NCI-H446 (cell line): ENCODE data around the gene CD59.
A peak's percentile ranks its signal among the peaks of the same experiment; 100 is the strongest.
"Not testable (repeated sequence)": the region's sequence is repeated elsewhere in the genome, so short reads cannot be mapped to it uniquely, and the experiment has no call there.

Source experiments
- DNase-seq, 2 experiments: peaks; one replicate each; lab custom pipeline; 2025; lab: John Stamatoyannopoulos, UW

The CD59 gene

DNA sequence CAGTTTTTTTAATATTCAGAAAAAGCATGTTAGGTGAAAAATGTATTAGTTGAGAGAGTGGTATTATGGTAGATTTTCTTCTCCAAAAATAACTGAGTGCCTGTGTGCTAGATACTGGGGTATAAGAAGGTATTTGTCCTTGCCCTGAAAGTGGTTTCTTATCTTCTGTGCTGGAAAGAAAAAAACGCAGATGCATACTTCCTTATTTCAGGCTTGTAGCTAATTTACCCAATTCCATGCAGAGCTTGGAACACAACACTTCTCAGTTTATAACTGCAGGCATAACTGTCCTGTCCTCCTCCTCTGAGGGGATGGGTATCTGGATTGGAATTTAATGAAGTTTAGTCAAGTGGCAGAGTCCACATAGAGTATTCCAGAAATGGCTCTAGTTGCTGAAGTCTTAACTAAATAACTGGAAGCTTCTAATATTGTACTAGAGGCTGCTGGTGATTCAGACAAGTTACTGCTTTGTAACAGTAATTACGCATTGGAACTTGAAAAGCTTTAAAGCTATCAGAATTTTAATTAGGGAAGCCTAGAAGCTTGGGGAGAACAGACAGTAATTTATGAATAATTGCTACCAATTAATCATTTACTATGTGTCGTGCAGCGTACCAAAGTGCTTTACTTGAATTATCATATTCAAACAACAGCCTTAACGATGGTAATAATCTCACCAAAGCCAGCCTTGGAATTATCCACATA, 22.9 kb downstream of the CD59 start:
- no peak for DNase-seq

GRCh38 chr11:33712436-33712835, 23.8 kb downstream of the CD59 start:
- no peak for DNase-seq

GRCh38 chr11:33709466-33709865, 26.8 kb downstream of the CD59 start:
- DNase-seq = peak in 1 of 2 experiments; percentile 77

DNA sequence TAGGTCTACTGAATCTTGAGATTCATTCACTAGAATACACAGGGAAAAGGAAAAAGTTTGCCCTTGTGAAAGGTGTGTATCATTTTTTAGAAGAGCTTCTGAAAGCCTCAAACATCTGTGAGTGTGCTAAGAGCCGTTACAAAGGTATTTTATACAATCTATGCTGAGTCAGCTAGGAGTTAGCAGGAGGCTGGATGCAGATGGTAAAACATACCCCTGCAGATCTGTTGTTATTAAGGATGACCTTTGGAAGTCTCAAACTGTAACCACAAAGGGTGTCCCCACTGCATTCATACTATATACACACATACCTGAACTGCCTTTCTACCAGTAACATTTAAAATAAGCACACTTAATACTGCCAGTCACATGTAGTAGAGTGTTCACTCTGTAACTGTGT, 27.2 kb downstream of the CD59 start:
- DNase-seq = no peak

GRCh38 chr11:33707831-33708230, 28.4 kb downstream of the CD59 start:
- DNase-seq = not testable (repeated sequence)

GRCh38 chr11:33706966-33707365, 29.3 kb downstream of the CD59 start:
- peak in 1 of 2 experiments; percentile 18 for DNase-seq

DNA sequence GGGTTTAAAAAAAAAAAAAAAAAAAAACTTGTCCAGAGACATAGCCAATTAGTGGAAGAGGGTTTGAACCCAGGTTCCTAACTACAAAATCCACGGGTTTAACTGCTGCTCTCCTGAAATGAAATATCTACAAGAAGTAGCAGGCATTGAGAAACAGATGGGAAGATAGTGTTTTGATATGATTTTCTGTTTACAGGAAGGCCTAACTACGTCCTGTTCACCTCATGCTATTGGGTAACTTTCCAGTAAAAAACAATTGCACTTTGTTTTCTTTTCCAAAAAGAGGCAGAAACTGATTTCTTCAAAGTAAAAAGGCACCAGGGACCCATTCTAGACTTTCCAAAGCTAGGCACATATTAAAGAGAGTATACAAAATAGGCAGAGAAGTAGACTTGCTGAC, 29.7 kb downstream of the CD59 start:
- DNase-seq = no peak

GRCh38 chr11:33704240-33705002, 31.8 kb downstream of the CD59 start:
- DNase-seq = no peak

GRCh38 chr11:33703788-33704187, 32.4 kb downstream of the CD59 start:
- no peak for DNase-seq

GRCh38 chr11:33703234-33703633, 33.0 kb downstream of the CD59 start:
- DNase-seq = no peak

DNA sequence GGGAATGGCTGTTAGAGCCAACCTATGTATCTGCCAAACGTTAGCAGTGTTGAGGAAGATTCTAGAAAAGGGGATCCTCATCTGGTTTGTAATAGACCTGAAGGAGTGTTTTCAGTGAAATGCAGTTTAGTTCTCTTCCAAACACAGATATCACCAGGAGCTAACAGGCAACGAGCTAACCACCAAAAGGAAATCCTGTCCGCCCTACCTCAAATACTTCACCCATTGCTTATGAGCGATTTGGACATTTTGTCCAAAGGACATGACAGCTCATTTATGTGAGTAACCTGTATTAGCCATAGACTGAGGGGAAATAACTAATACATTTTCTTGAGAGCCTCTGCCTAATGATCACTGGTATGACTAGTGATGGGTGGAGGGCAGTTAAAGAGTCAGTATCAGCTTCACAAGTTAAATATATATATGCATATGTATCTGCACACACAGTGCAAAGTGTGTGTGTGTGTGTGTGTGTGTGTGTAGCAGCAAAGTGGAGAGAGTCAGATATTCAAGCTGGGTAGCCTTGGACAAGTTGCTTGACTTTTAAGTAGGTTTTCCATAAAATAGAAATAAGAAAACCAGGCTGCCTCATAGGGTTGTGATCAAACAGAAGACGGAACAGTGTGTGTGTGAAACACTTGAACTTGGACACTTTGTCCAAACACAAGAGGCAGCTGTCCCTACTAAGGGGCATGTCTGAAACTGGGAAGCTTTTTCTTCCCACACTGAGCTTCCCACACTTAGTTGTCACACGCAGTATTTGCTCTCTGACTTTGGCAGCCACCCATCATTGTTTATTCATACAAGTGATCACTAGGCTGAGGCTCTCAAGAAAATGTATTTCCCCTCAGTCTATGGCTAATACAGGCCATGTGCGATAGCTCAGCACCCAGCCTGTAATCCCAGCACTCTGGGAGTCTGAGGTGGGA, 34.7 kb downstream of the CD59 start:
- peak in 1 of 2 experiments; percentile 16 for DNase-seq

DNA sequence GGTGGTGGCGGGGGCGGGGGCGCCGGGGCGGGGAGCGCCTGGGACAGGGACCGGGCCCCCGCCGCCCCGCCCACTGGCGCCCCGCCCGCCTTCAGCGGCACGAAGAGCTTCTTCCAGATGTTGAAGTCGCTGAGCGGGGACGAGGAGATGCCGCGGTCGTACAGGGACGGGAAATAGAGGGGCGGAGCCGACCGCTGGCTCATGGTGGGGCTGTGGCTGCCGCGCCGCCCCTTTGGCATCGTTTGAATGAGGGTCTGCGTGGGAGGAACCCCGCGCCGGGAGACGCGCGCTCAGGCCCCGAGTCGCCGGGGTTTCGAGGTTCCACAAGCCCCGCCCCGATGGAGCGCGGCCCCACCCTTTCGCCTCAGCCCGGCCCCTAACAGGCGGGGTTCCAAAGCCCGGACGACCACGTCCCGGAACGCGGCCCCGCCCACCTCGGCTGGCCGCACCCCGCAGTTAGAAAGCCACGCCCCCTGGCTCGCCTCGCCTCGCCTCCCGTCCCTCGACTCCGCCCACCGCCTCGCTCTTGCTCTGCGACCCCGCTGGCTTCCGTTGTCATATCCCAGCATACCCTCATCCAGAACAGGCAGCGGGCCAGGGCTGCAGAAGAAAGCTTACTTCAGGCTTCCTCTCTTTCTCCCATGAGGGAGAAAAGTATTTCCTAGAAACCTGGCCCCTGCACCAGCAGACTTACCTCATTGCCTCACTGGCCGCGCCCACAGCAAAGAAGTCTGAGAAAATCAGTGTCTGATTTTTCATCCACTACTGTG, 35.5 kb downstream of the CD59 start, which contains the start of gene C11orf91:
C11orf91 (minus strand) TSS at position 325 of the 770 bp plus-strand sequence; CDS start at position 239, 86 bp downstream.
- DNase-seq = peak; percentile 97 to 99

GRCh38 chr11:33700063-33700501, 36.1 kb downstream of the CD59 start:
- no peak for DNase-seq

DNA sequence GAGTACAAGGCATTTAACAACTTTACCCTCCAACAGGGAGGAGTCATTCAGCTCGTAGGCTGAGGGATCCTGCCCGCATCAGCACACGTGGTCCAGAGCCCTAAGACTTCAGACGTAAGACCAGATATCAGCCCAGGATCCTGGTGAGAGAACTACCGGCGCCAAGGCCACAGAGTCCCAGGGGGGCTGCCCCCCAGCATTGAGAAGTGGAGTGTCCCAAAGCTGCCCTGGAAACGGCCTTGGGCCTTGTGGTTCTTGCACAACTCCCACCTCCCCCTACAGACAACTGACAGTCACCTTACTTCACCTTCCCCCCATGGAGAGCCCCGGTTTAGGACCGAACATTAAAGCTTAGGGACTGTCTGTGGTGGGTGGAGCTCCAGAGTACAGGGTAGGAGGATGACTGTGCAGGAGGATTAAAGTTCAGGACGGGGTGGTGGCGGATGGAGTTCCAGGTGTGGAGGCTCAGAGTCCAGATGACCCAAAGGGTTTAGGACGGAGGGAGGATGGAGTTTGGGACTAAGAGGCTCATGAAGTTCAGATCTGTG, 36.6 kb downstream of the CD59 start:
- DNase-seq = no peak

GRCh38 chr11:33698921-33699320, 37.3 kb downstream of the CD59 start:
- DNase-seq = no peak

- DNase-seq = no peak
Observed at GRCh38 chr11:33697997-33698396, 38.2 kb downstream of the CD59 start.

- DNase-seq = peak in 1 of 2 experiments; percentile 71
Observed at GRCh38 chr11:33696931-33697638, 39.1 kb downstream of the CD59 start.

DNA sequence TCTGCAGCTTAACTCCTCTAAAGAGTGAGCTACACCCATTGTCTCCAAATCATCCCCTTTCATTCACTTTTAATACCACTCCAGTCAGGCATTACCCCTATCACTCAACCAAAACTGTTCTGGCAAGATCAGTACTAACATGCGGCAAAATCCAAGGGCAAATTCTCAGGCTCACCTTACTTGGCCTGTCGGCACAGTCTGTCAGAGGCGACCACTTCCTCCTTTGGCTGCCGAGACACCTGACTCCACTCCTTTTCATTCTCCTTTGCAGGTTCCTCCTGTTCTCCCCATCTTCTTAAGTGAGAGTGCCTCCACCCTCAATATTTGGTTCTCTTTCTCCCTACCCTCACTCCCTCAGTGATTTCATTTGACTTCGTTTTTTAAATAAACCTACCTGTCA, 39.8 kb downstream of the CD59 start:
- DNase-seq = no peak

- no peak for DNase-seq
Observed at GRCh38 chr11:33695051-33695566, 41.1 kb downstream of the CD59 start.
